GM21737 (cell line): ENCODE data around the gene PPARD.
"Not testable (repeated sequence)": the region's sequence is repeated elsewhere in the genome, so short reads cannot be mapped to it uniquely, and the experiment has no call there.

Source experiments
- ATAC-seq: cut with Tn5 transposase; IDR thresholded peaks from one replicate; pipeline ENCODE4 v1.9.1; 2021; ENCODE audit warnings: mild to moderate bottlenecking, moderate library complexity; ENCODE audit not compliant: unreplicated experiment

PPARD gene

DNA sequence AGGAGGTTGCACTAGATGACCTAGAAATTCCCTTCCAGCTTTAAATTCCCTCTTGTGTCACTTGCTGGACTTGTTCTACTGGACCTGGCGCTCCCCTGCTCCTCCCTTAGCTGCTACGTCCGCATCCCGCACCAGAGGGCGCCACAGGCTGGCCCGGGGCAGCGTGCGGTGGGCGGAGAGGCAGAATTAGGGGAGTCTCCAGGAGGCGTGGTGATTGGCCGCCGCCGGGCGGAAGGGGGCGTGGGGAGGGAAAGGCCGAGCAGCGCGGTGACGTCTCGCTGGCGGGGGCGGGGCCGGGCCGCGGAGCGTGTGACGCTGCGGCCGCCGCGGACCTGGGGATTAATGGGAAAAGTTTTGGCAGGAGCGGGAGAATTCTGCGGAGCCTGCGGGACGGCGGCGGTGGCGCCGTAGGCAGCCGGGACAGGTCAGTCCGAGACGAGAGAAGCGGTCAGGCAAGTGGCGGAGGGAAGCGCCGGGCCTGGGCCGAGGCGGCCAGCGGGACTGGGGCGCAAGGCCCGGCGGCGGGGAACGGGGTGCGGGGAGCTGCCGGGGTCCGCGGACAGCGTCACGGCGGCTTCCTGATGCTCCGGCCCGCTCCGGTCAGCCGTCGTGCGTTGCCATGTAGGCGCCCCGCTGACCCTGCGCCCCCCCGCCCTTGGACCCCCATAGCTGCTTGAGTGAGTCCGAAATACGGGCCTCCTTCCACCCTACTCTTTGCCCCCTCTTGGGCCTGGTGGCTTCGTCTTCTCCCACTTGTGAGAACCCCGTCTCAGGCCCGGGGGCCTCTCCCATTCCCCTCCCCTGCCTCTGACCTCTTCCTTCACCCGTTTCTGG is at the start of gene PPARD:
Gene PPARD (plus strand): TSS at position 301 of the 834 bp plus-strand sequence. CDS start 68,530 bp downstream, outside the sequence.
- ATAC-seq, result peak; percentile 99

DNA sequence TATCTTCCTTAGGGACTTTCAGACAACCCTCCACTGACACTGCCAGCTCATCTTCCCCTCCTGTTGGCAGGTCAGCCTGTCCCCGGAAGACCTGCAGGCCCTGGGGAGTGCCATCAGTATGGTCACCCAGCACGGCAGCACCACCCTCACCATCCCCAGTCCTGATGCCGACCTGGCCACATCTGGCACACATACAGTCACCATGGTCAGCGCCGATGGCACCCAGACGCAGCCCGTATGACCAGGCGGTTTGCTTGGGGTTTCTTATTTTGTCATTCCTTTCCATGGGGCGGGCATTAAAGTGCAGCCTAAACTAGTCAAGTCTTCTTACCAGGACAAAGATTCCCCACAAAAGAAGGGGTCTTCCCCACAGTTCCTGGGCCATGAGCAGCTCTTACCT is 48.7 kb upstream of the PPARD start:
- no peak for ATAC-seq

DNA sequence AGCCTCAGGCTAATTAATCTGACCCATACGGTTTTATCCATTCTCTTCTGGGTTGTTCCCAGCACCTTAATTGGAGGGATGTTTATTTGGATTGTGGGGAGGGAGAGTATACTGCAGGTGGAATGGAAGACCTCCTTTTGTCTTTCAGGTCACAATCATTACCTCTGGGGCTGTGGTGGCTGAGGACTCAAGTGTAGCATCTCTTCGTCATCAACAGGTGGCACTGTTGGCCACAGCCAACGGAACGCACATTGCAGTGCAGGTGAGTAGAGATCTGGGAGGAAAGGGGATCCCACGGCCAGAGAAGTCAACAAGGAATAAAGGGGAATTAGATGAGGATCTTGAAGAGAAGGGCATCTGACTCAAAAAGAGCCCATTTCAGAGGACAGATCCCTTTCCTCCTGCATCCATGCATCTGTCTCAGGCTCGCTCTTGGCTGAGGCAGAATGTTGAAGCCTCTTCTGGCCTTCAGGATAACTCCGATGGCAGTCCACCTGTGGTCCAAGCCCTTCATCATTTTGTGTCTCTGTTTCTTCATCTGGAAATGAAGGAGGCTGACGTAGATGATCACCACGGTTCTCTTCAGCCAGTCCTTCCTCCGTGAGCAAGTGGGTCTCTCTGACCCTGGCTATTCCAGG is 47.9 kb upstream of the PPARD start:
- no peak for ATAC-seq

DNA sequence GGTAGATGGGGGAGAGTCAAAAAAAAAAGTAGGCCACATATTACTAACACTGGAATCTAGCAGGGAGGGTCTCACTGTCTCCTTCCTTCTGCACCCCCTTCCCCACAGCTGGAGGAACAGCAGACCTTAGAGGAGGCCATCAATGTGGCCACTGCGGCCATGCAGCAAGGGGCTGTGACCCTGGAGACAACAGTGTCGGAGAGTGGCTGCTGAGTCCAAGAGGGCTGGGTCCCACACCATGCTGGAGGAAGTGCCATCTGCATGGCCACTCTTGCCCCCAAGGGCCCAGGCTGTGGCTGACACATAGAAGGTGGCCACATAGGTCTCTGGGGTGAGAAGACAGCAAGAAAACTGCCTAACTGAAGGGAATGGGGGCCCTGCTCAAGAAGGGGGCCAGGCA is 47.3 kb upstream of the PPARD start:
- no peak for ATAC-seq

DNA sequence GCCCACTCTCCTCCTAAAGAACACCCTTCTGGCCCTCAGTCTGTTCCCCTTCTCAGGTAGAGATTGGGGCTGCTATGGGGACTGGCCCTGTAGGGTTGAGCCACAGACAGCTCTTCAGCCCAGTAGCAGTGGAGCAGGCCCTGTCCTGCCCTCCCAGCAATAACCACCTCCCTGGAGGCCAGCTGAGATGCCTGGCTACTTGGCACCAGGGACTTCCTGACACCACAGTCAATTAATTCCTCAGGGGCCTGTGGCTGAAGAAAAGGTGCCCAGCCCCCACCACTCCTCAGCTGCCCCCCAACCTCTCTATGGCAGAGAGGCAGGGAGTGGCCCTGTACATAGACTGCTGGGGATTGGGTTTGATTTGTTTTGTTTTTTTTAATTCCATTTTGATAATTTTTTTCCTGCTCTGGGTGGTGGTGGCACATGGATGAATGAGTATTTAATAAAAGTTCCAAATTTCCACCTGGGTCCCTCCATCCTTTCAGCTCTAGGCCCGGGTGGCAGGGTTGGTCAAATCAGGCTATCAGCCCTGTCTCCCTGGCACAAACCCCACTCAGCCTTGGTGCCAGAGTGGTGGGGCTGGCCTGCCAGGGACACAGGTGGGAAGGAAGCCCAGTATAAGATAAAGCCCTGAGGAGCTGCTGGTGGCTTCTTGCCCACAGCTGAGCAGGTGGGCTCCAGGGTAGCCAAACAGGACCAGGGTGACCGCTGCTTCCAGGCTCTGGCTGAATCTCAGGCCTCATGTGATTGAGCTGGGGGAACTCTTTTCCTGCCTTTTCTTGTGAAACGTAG is 46.6 kb upstream of the PPARD start:
- no peak for ATAC-seq

DNA sequence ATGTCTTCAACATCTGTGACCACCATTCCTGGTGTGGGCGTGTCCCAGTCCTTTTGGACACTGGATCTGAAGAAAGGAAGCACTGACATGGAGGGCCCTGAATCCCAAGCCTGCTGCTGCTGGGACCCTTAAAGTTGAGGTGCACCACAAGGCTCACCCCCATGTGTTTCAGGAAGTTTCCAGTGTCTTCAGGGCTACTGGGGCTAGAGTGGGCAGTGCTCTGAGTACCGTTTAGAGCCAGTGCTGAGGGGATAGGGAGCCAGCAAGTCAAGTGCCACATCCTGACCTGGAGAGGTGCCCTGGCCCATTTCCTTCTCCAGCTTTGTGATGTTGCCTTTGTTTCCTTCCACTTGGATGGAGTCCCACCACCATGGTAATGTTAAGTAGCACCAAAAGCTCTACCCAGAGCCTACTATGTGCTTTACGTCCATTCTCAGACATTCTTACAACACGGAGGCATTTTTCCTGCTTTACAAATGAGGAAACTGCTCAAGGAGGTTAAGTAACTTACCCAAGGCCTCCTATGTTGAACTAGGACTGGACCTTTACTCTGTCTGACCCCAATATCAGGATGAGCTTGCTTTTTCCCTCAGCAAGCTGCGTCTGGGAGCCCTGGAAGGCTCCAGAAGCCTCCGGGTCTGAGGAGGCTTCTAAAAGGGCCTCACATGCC is 45.3 kb upstream of the PPARD start:
- no peak for ATAC-seq

DNA sequence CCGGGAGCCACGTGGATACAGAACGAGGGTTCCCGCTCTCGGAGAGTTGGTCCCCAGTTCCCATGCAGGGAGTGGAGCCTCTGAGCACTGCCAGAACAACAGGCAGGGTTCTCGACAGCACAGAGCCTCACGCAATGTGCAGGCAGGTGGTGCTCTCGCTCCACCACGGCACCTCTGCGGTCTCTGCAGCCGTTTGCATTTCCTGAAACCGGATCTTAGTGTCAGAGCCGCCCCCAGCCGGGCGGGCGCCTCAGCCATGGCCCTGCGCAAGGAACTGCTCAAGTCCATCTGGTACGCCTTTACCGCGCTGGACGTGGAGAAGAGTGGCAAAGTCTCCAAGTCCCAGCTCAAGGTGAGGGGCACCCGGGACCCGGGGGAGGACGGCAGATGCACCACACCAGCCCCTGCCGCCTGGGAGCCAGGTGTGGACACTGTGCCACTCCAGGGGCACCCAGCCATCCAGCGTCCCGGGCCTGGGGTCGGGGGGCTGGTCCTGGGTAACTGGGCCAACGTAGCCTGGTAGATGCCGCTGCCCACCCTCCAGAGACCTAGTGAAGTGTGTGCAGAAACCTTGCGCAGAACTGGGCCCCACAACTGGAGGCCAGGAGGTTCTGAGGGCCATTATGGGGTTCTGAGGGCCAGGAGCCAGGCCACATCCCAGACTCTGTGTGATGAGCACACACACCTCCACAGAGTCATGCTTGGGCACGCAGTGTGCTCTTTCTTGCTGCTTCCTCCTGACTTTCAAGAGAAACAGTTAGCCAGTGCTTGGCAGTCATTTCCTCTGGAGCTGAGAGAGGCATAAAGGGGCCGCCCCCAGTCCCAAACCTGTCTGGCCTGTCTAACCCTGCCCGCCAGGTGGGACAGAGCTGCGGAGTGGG is 44.5 kb upstream of the PPARD start, which contains the start of gene DEF6:
Gene DEF6 (plus strand): TSS at position 218 of the 881 bp plus-strand sequence. CDS start 39 bp downstream, at position 257.
- peak; percentile 73 for ATAC-seq

DNA sequence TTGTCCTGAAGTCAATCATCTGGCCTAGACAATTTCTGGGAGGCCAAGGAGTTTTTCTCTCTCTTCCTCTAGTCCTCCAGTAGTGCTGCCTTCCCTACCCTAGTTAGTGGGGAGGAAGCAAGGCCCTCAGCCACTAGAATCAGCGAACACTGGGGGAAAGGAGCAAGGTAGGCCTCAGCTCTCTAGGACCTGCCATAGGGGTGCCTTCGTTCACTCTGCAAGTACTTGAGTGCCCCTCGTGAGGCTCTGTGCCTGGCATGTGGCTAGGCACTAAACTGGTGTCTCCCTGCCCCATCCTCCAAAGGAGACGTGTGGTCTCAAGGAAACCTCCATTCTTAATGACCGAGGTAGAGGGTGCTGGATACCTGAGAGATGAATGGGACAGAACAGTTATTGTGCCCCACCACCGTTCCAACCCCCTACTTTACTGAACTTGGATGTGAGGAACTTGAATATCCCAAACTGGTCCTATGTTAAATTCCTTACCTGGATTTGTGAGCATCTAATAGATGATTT is 43.7 kb upstream of the PPARD start:
- no peak for ATAC-seq

DNA sequence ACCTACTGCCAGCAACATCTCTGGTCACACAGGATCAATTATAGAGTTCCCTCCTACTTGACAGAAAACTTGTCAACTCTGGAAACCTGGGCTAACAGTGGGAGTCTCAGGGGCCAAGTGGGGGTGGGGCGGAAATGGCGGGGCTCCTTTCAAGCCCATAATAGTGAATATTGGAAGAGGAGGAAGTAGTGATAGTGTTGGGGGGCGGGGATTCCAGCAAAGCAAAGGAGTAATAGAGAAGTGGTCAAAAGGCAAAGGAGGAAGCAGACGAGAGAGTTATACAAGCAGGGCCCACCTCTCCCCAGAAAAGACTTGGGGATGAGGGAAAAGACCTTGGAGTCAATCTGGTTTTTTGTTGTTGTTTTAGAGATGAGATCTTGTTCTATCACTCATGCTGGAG is 42.7 kb upstream of the PPARD start:
- no peak for ATAC-seq

DNA sequence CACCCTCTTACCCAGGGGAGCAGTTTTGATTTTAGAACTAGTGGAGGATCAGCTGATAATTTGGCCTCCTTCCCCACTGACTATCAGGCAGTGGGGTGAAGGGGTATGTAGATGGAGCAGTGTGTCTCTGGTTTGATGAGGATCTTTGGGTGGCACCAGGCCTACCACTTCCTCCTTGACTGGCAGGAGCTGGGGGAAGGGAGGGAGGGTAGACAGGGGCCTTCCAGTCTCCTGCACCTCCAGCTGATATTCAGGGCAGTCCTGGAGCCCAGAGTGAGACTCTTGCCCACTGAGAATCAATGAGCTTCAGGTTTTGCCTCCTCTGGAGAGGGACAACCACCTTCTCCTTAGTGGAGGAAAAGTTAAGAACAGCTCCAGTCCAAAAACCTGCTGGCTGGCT is 41.5 kb upstream of the PPARD start:
- ATAC-seq, result no peak

DNA sequence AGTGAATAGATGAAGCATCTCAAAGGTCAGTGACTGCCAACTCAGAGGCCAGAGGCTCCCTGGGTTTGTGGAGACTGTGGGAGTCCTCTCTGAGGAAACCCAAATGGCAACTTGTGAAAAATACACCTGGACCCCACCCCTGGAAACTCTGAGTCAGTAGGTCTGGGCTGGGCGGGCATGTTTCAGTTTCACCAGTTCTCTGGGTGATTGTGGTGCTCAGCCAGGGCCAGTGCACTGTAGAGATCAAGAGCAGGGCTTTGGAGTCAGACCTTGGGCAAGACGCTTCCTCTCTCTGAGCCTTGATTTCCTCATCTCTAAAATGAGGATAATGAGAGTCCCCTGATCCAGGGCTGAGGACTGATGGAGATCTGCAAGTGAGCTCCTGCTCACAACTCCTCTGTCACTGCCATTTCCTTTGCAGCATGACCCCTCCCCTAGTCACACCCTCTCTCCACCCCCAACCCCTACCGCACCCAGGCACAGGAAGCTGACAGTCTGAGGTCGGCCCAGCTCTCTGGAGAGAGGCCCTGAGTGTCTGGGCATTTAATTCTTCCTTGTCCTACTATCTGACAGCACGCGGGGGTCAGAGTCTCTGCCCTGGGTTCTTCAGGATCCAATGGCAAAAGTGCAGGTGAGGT is 39.6 kb upstream of the PPARD start:
- ATAC-seq, result peak; percentile 73

DNA sequence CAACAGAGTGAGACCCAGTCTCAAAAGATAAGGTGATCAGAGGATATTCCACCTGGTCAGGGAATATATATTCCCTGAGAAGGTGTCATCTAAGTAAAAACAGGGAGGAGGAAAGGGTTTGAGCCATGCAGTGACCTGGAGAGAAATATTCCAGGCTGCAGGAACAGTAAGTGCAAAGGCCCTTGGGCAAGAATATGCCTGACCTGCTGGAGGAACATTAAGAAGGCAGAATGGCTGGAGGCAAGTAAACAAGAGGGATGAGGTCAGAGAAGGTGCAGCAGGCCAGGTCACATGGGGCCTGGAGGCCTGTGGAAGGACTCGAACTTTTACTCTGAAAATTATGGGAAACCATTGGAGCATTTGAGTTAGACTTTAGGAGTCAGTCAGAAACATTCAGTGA is 38.1 kb upstream of the PPARD start:
- no peak for ATAC-seq

DNA sequence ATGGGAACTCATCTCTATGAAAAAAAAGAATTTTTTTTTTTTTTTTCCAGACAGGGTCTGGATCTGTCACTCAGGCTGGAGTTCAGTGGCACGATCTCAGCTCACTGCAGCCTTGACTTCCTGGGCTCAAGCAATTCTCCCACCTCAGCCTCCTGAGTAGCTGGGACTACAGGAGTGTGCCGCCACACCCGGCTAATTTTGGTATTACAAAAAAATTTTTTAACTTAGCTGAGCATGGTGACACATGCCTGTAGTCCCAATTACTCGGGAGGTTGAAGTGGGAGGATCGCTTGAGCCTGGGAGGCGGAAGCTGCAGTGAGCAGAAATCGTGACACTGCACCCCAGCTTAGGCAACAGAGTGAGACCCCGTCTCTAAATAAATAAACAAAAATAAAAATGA is 37.2 kb upstream of the PPARD start:
- no peak for ATAC-seq

DNA sequence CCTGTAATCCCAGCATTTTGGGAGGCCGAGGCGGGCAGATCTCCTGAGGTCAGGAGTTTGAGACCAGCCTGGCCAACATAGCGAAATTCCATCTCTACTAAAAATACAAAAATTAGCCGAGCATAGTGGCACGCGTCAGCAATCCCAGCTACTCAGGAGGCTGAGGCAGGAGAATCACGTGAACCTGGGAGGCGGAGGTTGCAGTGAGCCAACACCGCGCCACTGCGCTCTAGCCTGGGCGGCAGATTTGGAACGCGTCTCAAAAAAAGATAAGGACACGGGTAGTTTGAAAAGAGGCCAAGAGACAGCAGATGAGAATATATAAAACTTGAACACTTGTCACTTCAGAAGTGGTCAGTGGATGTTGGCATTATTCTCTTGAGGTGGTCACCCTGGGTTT is 35.2 kb upstream of the PPARD start:
- ATAC-seq, result not testable (repeated sequence)

DNA sequence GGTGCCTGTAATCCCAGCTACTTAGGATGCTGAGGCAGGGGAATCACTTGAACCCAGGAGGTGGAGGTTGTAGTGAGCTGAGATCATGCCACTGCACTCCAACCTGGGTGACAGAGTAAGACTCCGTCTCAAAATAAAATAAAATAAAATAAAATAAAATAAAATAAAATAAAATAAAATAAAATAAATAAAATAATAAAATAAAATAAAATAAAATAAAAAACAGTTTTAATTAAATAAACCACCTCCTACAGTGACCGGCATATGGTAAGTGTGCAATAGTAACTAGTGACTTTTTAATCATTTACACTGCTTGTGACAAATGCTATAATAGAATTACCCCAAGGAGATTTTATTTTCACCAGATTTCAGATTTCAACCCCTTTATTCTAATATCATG is 33.8 kb upstream of the PPARD start:
- not testable (repeated sequence) for ATAC-seq

DNA sequence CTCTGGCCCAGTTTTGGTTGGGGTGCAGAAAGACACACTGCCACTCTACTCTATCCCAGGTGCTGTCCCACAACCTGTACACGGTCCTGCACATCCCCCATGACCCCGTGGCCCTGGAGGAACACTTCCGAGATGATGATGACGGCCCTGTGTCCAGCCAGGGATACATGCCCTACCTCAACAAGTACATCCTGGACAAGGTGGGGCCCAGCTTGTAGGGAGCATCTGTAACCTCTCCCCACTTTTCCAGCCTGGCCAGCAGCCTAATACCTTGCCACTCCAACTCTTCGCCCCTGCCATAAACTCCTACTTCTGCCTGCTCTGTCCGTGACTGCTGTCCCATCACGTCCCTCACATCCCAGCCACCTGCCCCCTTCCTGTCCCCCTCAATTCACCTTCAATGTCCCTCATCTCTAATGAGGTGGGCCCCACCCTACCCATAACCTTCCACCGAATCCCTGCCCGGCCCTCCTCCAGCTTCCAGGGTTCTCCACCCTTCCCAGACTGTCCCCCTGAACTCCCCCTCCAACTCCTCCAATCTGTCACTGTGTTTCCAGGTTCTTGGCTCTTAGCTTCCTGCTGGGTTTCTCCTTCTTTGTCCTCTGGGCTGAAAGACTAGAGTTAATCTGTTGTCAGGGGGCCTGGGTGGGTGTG is 32.6 kb upstream of the PPARD start:
- no peak for ATAC-seq

DNA sequence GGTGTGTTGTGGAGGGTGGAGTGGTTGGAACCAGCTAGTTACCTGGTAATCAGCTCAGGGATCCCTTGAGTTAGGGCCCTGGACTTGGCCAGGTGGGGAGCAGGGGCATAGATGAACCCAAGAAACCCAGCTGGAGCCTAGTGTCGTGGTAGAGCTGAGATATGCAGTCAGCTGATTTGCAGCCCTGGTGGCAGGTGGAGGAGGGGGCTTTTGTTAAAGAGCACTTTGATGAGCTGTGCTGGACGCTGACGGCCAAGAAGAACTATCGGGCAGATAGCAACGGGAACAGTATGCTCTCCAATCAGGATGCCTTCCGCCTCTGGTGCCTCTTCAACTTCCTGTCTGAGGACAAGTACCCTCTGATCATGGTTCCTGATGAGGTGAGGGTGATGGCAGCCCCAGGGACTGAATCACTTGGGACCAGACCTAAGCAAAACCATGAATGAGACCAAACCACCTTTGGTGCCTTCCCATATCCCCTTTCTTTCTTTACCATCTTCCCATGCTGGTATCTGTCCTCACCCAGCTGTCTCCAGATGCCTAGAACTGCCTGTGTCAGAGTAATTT is 32.0 kb upstream of the PPARD start:
- ATAC-seq, result no peak

DNA sequence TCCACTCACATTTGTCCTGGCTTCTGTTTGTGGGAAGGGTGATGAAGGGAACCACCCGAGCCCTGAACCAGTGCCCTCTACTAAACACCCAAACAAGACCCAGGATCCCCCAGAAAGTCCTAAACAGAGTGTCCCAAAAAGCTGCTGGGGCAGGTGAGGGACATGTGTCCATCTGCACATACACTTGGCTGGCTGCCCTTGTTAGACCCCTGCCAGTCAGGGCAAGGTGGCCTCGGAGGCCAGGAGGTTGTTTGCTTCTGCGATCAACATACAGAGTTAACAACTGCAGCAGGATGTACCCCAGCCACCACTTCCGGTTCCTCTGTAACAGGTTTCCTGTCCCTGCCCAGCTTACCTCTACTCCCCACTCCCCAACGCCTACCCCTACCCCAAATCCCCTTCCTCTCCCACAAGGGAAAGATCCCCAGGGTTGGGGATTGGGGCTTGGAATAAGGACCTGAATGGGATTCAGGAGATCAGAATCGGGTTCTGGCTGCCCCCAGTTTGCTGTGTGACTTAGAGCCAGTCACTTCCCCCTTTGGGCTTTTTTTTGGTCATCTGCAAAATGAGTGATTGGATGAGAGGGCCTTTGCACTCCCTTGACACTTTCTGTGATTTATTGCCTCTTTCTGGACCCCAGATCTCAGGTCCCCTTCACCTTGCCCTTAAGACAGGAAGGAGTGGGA is 30.8 kb upstream of the PPARD start:
- ATAC-seq, result no peak
